NCI-H82 treated with DMSO at 0.1 percent for 48 hours (cell line): ENCODE data around the gene RNASE8.
A peak's percentile ranks its signal among the peaks of the same experiment; 100 is the strongest.

ENCODE experiments used
- DNase-seq: peaks from one replicate; lab custom pipeline; 2025; ENCODE audit not compliant: unreplicated experiment; lab: John Stamatoyannopoulos, UW

RNASE8 gene

DNA sequence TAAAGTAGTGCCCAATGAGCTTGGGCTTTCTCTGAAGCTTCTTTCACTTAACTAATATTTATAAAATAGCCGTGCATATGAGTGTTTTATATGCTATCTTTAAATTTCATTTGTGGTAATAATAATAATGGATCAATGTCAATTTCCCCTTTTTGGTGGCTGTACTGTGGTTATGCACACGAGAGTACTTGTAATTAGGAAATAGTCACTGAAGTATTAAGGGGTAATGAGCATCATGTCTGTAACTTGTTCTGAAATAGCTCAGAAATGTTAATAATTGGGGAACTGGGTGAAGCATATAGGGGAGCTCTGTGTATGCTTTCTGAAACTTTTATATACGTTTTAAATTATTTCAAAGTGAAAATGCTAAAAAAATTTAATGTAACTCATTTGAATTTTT lies 7.0 kb upstream of the RNASE8 start:
- no peak for DNase-seq

GRCh38 chr14:21053184-21054122 lies 4.2 kb upstream of the RNASE8 start:
- DNase-seq: no peak

GRCh38 chr14:21054123-21054767 lies 3.4 kb upstream of the RNASE8 start:
- DNase-seq: no peak

DNA sequence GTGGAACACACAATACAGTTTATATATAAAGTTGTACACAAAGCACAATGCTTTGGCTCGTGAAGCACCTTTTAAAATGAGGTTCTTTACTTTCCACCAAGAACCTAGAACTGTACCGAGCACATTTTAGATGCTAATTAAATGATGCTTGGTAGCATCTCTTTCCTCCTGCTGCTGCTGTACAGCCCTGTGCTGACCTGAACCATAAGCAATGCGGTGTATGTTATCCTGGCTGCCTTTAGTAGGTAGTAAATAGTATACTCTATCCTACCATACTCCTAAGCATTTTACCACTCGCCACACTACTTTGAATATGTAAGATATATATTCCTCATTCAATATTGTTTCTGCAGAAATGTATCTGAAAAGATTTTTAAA lies 2.9 kb upstream of the RNASE8 start:
- no peak for DNase-seq

DNA sequence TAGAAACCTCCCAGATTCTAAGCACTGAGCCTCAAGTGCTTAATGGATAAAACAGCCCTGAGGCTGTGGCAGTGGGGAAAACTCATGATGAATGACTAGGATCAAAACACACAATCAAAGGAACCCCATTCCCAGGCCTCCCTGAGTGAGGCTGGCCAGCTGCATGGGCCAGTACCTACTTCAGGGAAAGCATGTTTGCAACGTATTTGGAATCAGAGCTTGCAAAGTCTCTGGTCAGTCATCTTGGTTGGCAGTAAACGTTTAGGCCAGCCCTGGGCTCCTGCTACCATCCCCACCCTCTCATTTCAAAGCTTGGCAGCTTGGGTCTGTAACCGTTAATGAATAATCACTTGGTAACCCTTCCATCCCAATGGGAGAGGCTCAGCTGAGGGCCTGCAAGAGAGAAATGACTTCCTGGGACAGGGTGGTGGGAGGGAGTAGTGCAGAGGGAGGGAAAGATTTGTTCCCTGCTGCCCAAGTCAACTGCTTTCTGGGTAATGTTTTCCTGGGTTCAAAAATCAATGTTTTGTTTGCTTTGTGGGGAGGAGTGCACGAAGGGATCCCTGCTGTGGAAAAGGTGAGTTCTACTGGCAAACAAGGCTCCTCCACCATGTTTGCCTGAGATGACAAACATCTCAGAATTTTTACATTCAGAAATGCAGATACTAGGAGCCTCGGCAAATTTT lies 2.0 kb upstream of the RNASE8 start:
- DNase-seq: no peak

GRCh38 chr14:21056520-21057163 lies 980 bp upstream of the RNASE8 start:
- DNase-seq: no peak

- DNase-seq: no peak
Observed at GRCh38 chr14:21058903-21059302, 1.3 kb downstream of the RNASE8 start.

- DNase-seq: no peak
Observed at GRCh38 chr14:21059842-21060613, 2.4 kb downstream of the RNASE8 start.

- DNase-seq: no peak
Observed at GRCh38 chr14:21060614-21061346, 3.2 kb downstream of the RNASE8 start.

GRCh38 chr14:21061347-21061668 lies 3.7 kb downstream of the RNASE8 start:
- DNase-seq: no peak

- no peak for DNase-seq
Observed at GRCh38 chr14:21063479-21063878, 5.9 kb downstream of the RNASE8 start.

DNA sequence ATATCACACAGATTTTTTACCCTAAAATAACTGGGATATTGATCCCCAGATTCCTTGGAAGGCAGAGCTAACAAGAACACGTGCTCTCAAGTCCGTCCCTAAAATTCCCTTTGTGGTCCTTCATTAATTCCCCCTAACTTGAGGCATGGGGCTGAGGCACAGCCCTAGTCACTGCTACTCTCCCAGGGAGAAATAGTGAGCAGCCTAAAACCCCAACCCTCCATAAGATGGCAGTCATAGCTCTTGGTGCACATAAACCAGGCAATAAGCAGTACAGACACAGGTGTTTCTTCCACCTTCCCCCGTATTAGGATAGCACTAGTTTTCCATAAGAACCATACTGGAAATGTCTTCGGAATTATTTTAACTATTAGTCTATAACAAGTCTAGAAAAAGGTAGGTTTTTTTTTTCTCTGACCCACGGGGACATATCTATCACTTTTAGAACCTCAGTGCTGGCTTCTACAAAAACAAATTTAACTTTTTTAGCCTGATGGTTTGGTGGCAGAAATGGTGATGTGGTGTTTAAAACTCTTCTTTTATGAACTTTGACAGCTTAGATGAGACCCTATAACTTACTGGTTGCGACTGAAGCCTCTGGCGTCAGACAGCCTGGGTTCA lies 9.4 kb downstream of the RNASE8 start:
- DNase-seq: no peak

- DNase-seq: peak; percentile 41
Observed at GRCh38 chr14:21068521-21069387, 11.1 kb downstream of the RNASE8 start.

DNA sequence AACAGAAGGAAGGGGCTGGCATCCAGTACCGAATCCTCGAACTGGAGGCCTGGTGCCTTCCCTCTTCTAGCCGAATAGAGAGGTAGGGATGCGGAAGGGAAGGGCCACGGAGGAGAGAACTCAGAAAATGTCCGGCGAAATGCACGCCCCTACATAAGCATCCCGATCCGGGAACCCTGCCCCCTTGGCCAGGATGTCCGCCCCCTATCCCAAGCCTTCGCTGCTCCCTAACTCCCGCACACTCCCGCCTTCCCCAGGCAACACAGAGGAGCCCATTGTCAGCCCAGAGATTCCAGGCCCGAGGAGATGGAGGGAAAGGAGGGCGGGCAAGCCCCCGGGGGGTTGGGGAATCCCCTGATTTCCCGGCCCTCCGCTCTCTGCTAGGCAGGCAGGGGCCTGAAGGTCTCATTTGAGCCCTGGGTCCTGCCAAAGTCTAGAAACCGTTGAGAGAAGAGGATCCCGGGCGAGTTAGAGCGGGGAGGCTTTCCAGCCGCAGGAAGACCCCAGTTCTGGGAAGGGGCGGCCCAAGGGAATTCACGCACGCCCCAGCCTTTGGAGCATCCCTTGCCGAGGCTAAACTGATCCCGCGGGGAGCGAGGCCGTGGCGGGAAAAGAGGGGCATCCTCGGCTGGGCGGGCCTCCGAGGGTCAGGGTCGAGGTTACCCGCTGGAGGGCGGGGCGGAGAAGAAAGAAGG lies 11.9 kb downstream of the RNASE8 start:
- DNase-seq: no peak

DNA sequence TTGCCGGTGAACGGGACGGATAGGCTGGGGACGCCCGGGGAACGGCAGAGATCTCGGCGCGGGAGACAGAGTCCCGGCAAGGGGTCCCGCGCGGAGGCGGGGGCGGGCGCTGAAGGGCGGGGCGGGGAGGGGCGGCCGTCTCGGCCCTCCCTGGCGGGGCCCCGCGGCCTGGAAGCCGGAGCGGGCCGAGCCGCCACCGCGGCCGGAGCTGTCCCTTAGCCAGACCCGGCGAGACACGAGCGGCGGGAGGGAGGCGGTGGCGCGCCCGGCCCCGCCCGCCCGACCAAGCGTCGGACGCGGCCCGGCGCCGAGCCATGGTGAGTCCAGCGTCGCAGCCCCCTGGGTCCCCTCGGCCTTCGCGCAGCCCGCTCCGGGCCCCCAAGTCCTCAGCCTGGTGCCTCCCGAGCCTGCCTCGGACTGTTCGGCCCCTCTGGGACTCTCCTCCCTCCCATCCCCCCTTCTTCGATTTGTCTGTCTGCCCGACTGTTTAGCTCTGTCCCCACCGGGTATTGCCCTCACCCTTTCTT lies 12.5 kb downstream of the RNASE8 start, which contains the start of gene ARHGEF40:
TSS of gene ARHGEF40 (plus strand) at position 222 of the 527 bp plus-strand sequence. CDS start at position 315, 93 bp downstream.
- no peak for DNase-seq

- DNase-seq: no peak
Observed at GRCh38 chr14:21070610-21071224, 13.1 kb downstream of the RNASE8 start.
